ENCODE results near the gene COX6B2. TPM values are rescaled to one million over a fixed set of nuclear protein-coding genes. Genes with fewer than 3 reads are reported as not detected.
"Not testable (repeated sequence)": the region's sequence is repeated elsewhere in the genome, so short reads cannot be mapped to it uniquely, and the experiment has no call there.

The COX6B2 gene
- total and polyA plus RNA-seq, 4 donors: not detected

DNA sequence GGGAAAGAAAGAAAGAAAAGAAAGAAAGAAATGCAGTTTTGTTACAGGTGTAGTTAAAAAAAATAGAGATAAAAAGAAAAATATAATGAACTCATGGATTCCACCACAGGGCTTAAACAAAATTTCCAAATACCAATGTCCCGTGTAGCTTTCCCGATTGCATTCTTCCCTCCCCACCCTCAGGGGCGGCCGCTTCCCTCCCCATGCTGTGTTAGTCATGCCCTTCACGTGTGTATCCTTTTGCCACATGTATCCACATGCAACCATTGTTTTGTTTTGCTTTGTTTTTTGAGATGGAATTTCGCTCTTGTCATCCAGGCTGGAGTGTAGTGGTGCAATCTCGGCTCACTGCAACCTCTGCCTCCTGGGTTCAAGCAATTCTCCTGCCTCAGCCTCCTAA, 18.4 kb downstream of the COX6B2 start:
- no peak for TF ChIP-seq RXRA (IDR thresholded peaks at IDR 0.05)
- TF ChIP-seq, protein P1, sequence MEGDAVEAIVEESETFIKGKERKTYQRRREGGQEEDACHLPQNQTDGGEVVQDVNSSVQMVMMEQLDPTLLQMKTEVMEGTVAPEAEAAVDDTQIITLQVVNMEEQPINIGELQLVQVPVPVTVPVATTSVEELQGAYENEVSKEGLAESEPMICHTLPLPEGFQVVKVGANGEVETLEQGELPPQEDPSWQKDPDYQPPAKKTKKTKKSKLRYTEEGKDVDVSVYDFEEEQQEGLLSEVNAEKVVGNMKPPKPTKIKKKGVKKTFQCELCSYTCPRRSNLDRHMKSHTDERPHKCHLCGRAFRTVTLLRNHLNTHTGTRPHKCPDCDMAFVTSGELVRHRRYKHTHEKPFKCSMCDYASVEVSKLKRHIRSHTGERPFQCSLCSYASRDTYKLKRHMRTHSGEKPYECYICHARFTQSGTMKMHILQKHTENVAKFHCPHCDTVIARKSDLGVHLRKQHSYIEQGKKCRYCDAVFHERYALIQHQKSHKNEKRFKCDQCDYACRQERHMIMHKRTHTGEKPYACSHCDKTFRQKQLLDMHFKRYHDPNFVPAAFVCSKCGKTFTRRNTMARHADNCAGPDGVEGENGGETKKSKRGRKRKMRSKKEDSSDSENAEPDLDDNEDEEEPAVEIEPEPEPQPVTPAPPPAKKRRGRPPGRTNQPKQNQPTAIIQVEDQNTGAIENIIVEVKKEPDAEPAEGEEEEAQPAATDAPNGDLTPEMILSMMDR (IDR thresholded peaks at IDR 0.05; ENCODE audit: low read depth, low read length, missing input control): no peak
- TF ChIP-seq, protein P2, sequence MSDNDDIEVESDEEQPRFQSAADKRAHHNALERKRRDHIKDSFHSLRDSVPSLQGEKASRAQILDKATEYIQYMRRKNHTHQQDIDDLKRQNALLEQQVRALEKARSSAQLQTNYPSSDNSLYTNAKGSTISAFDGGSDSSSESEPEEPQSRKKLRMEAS (IDR thresholded peaks at IDR 0.05): no peak
- no peaks in the 10 kb centered on the region for H3K27me3 ChIP-seq (ENCODE audit: control insufficient read depth in 4 of 4, insufficient read depth in 4 of 4, low read length in 3 of 4)
- no peaks in the 10 kb centered on the region for H3K36me3 ChIP-seq (ENCODE audit: control insufficient read depth in 4 of 4, insufficient read depth in 3 of 4, low read depth in 1 of 4, low read length in 3 of 4)
- DNase-seq (ENCODE audit: low spot score): no peak
- peaks cover 8 to 17% (median 11%) of the 10 kb centered on the region in 4 donors for H3K4me1 ChIP-seq (ENCODE audit: control insufficient read depth in 4 of 4, insufficient read depth in 4 of 4, low read length in 3 of 4)
- no peaks in the 10 kb centered on the region for H3K9me3 ChIP-seq (ENCODE audit: control insufficient read depth in 4 of 4, low read length in 3 of 4)
- no peak overlapping the region for H3K27ac ChIP-seq (ENCODE audit: low read depth in 1 of 2, low read length in 2 of 2)
- WGBS: 81% methylated on average over 7 of the region's 7 CpGs
- no peak overlapping the region for H3K4me3 ChIP-seq (ENCODE audit: low read depth in 1 of 3, low read length in 3 of 3)
- no peak overlapping the region for H3K9ac ChIP-seq (ENCODE audit: low read depth in 1 of 2, low read length in 2 of 2)

- H3K4me1 ChIP-seq (ENCODE audit: control insufficient read depth in 4 of 4, insufficient read depth in 4 of 4, low read length in 3 of 4): peaks cover 0 to 5% (median 1%) of the 10 kb centered on the region in 4 donors
- 57% methylated on average over 11 of the region's 11 CpGs for WGBS
- H3K9me3 ChIP-seq (ENCODE audit: control insufficient read depth in 4 of 4, low read length in 3 of 4): no peaks in the 10 kb centered on the region
- H3K36me3 ChIP-seq (ENCODE audit: control insufficient read depth in 4 of 4, insufficient read depth in 3 of 4, low read depth in 1 of 4, low read length in 3 of 4): no peaks in the 10 kb centered on the region
- TF ChIP-seq NR2F2 (IDR thresholded peaks at IDR 0.05): no peak
- TF ChIP-seq SP1 (IDR thresholded peaks at IDR 0.05): peak; percentile 11
- TF ChIP-seq HNF4A (conservative IDR thresholded peaks at IDR 0.05): peak; percentile 12 to 40
- DNase-seq (ENCODE audit: low spot score): no peak
- H3K9ac ChIP-seq (ENCODE audit: low read depth in 1 of 2, low read length in 2 of 2): no peak overlapping the region
- H3K27ac ChIP-seq (ENCODE audit: low read depth in 1 of 2, low read length in 2 of 2): no peak overlapping the region
- H3K4me3 ChIP-seq (ENCODE audit: low read depth in 1 of 3, low read length in 3 of 3): no peak overlapping the region
- no peaks in the 10 kb centered on the region for H3K27me3 ChIP-seq (ENCODE audit: control insufficient read depth in 4 of 4, insufficient read depth in 4 of 4, low read length in 3 of 4)
These were observed 20.6 kb downstream of the COX6B2 start for GRCh38 chr19:55333870-55334269.

- not testable (repeated sequence) for DNase-seq (ENCODE audit: low spot score); H3K4me3 ChIP-seq (ENCODE audit: low read depth in 1 of 3, low read length in 3 of 3); H3K9ac ChIP-seq (ENCODE audit: low read depth in 1 of 2, low read length in 2 of 2); H3K27ac ChIP-seq (ENCODE audit: low read depth in 1 of 2, low read length in 2 of 2); H3K27me3 ChIP-seq (ENCODE audit: control insufficient read depth in 4 of 4, insufficient read depth in 4 of 4, low read length in 3 of 4); H3K9me3 ChIP-seq (ENCODE audit: control insufficient read depth in 4 of 4, low read length in 3 of 4); H3K36me3 ChIP-seq (ENCODE audit: control insufficient read depth in 4 of 4, insufficient read depth in 3 of 4, low read depth in 1 of 4, low read length in 3 of 4); H3K4me1 ChIP-seq (ENCODE audit: control insufficient read depth in 4 of 4, insufficient read depth in 4 of 4, low read length in 3 of 4)
- WGBS: 85% methylated on average over 6 of the region's 6 CpGs
These were observed 24.7 kb downstream of the COX6B2 start for GRCh38 chr19:55329791-55330190.

DNA sequence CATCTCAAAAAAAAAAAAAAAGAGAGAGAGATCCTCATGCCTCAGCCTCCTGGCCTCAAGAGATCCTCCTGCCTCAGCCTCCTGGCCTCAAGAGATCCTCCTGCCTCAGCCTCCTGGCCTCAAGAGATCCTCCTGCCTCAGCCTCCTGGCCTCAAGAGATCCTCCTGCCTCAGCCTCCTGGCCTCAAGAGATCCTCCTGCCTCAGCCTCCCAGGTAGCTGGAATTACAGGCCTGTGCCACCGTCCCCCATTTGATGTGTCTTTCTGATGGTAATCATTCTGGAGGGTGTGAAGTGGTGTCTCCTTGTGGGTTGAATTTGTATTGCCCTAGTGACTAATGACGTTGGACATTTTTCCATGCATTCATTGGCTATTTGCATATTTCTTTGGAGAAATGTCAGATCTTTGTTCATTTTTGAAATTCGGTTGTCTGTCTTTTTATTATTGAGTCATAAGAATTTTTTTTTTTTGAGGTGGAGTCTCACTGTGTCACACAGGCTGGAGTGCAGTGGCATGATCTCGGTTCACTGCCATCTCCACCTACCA, 25.7 kb downstream of the COX6B2 start:
- H3K4me1 ChIP-seq (ENCODE audit: control insufficient read depth in 4 of 4, insufficient read depth in 4 of 4, low read length in 3 of 4); H3K27ac ChIP-seq (ENCODE audit: low read depth in 1 of 2, low read length in 2 of 2); H3K9ac ChIP-seq (ENCODE audit: low read depth in 1 of 2, low read length in 2 of 2); H3K27me3 ChIP-seq (ENCODE audit: control insufficient read depth in 4 of 4, insufficient read depth in 4 of 4, low read length in 3 of 4); H3K4me3 ChIP-seq (ENCODE audit: low read depth in 1 of 3, low read length in 3 of 3); H3K36me3 ChIP-seq (ENCODE audit: control insufficient read depth in 4 of 4, insufficient read depth in 3 of 4, low read depth in 1 of 4, low read length in 3 of 4); DNase-seq (ENCODE audit: low spot score); H3K9me3 ChIP-seq (ENCODE audit: control insufficient read depth in 4 of 4, low read length in 3 of 4): not testable (repeated sequence)
- 81% methylated on average over 4 of the region's 4 CpGs for WGBS

GRCh38 chr19:55325172-55325571, 29.3 kb downstream of the COX6B2 start, which contains the start of gene TMEM150B:
TSS of gene TMEM150B (minus strand) at chr19:55325341. CDS start at chr19:55321036, 4,305 bp downstream.
- TF ChIP-seq YY1 (IDR thresholded peaks at IDR 0.05): no peak
- TF ChIP-seq NR2F2 (IDR thresholded peaks at IDR 0.05): no peak
- TF ChIP-seq, protein P3, sequence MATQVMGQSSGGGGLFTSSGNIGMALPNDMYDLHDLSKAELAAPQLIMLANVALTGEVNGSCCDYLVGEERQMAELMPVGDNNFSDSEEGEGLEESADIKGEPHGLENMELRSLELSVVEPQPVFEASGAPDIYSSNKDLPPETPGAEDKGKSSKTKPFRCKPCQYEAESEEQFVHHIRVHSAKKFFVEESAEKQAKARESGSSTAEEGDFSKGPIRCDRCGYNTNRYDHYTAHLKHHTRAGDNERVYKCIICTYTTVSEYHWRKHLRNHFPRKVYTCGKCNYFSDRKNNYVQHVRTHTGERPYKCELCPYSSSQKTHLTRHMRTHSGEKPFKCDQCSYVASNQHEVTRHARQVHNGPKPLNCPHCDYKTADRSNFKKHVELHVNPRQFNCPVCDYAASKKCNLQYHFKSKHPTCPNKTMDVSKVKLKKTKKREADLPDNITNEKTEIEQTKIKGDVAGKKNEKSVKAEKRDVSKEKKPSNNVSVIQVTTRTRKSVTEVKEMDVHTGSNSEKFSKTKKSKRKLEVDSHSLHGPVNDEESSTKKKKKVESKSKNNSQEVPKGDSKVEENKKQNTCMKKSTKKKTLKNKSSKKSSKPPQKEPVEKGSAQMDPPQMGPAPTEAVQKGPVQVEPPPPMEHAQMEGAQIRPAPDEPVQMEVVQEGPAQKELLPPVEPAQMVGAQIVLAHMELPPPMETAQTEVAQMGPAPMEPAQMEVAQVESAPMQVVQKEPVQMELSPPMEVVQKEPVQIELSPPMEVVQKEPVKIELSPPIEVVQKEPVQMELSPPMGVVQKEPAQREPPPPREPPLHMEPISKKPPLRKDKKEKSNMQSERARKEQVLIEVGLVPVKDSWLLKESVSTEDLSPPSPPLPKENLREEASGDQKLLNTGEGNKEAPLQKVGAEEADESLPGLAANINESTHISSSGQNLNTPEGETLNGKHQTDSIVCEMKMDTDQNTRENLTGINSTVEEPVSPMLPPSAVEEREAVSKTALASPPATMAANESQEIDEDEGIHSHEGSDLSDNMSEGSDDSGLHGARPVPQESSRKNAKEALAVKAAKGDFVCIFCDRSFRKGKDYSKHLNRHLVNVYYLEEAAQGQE (IDR thresholded peaks at IDR 0.05): no peak
- TF ChIP-seq TAF1 (conservative IDR thresholded peaks at IDR 0.05): no peak
- TF ChIP-seq RXRA (IDR thresholded peaks at IDR 0.05): no peak
- TF ChIP-seq GABPA (IDR thresholded peaks at IDR 0.05 in 1 of 2, conservative IDR thresholded peaks at IDR 0.05 in 1 of 2): no peak
- no peak for TF ChIP-seq SP1 (IDR thresholded peaks at IDR 0.05)
- TF ChIP-seq FOXA1 (IDR thresholded peaks at IDR 0.05): no peak
- no peak for TF ChIP-seq ATF3 (IDR thresholded peaks at IDR 0.05)
- TF ChIP-seq, protein P2 (IDR thresholded peaks at IDR 0.05): no peak
- no peaks in the 10 kb centered on the region for H3K4me1 ChIP-seq (ENCODE audit: control insufficient read depth in 4 of 4, insufficient read depth in 4 of 4, low read length in 3 of 4)
- H3K27me3 ChIP-seq (ENCODE audit: control insufficient read depth in 4 of 4, insufficient read depth in 4 of 4, low read length in 3 of 4): no peaks in the 10 kb centered on the region
- WGBS: 74% methylated on average over 14 of the region's 14 CpGs
- H3K9ac ChIP-seq (ENCODE audit: low read depth in 1 of 2, low read length in 2 of 2): no peak within 1 kb of the TSS
- H3K27ac ChIP-seq (ENCODE audit: low read depth in 1 of 2, low read length in 2 of 2): no peak within 1 kb of the TSS
- H3K9me3 ChIP-seq (ENCODE audit: control insufficient read depth in 4 of 4, low read length in 3 of 4): no peaks in the 10 kb centered on the region
- no peak for DNase-seq (ENCODE audit: low spot score)
- H3K36me3 ChIP-seq (ENCODE audit: control insufficient read depth in 4 of 4, insufficient read depth in 3 of 4, low read depth in 1 of 4, low read length in 3 of 4): no peaks in the 10 kb centered on the region
- H3K4me3 ChIP-seq (ENCODE audit: low read depth in 1 of 3, low read length in 3 of 3): no peak within 1 kb of the TSS
